ENCODE results near the gene TENM4. TPM values are rescaled to one million over a fixed set of nuclear protein-coding genes. Genes with fewer than 3 reads are reported as not detected.
"Not testable (repeated sequence)": the region's sequence is repeated elsewhere in the genome, so short reads cannot be mapped to it uniquely, and the experiment has no call there.

Gene TENM4
- total RNA-seq, 2 experiments from 2014 or later = not detected

DNA sequence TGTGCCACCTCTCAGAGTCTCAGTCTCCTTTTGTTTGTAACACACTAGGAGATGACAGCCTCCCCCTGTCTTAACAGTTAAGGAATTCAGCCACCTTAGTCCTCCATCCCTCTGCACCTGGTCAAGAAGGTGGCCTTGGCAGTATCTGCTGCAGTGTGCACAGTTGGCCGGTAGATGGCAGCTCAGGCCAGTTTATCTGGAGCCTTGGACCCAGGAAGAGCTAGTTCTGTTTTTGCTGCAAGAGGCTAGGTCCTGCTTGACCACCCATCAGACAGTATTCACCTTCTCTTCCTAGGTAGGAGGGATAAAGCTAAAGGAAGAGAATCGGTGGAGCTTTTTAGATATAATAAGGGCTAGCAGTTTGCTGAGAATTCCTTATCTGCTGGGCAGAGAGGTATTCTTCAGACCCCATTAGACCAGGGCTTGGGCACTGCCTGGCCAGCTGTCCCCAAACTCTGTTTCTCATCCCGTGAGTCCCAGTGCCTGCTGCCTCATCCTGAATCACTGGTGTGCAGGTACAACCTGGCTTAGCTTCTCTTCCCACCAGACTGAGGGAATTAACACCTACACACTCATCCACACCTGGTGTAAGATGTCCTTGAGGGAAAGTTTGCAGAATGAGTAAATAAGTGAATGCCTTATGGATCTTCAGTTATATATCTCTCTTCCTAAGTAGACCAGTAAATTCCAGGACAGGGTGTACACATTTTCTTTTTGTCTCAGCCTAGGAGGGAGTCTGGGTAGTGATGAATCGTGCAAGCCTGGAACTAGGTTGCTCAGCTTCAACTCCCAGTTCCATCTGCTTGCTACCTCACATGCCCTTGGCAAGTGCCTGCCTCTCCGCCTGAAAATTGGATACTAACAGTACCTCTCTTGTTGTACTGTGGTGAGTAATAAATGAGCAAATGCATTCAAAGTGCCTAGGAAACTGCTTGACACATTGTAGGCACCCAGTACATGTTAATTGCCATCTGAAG is 795.3 kb downstream of the TENM4 start:
- H3K4me3 Mint-ChIP-seq = no peak overlapping the region
- H3K27me3 Mint-ChIP-seq (ENCODE audit: low read depth) = no peaks in the 10 kb centered on the region
- ATAC-seq (peak; percentile 84), DNase-seq (peak; percentile 77)
- ChIA-PET POLR2A (no interaction called here), CTCF (interaction anchor here (0.6 to 5.5 kb wide), 54 partner anchors 8 to 848 kb away, joined by 3 to 119 read pairs (median 4); partner anchors contain the start of gene USP35)
- peaks cover 2% of the 10 kb centered on the region for H3K4me1 Mint-ChIP-seq (ENCODE audit: low read depth)
- no peak overlapping the region for H3K27ac Mint-ChIP-seq
- H3K9me3 Mint-ChIP-seq (ENCODE audit: insufficient read depth) = no peaks in the 10 kb centered on the region
- no peaks in the 10 kb centered on the region for H3K36me3 Mint-ChIP-seq (ENCODE audit: low read depth)

DNA sequence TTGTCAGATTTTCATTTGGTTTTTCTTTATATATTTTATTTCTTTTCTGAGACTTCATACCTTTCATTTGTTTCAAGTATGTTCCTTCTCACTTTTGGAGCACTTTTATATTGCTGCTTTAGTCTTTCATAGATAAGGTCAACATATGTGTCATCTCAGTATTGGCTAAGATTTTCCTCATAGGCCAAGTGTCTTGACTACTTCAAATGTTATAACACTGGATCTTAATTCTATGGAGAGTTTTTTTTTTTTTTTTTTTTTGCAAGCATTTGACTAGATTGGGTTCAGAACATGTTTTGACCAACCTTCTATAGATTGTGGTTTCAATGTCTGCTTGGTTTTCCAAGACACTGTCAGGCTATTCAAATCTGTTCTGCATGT is 797.2 kb downstream of the TENM4 start:
- DNase-seq (no peak), ATAC-seq (no peak)
- Mint-ChIP-seq H3K27me3 (ENCODE audit: low read depth) (no peaks in the 10 kb centered on the region), H3K36me3 (ENCODE audit: low read depth) (no peaks in the 10 kb centered on the region), H3K9me3 (ENCODE audit: insufficient read depth) (no peaks in the 10 kb centered on the region), H3K4me1 (ENCODE audit: low read depth) (peaks cover 2% of the 10 kb centered on the region), H3K4me3 (no peak overlapping the region), H3K27ac (no peak overlapping the region)
- ChIA-PET POLR2A (no interaction called here), CTCF (interaction anchor here (2.2 to 5.5 kb wide), 3 partner anchors 10 to 456 kb away, joined by 9 to 119 read pairs (median 48); no protein-coding TSS in a partner anchor)

DNA sequence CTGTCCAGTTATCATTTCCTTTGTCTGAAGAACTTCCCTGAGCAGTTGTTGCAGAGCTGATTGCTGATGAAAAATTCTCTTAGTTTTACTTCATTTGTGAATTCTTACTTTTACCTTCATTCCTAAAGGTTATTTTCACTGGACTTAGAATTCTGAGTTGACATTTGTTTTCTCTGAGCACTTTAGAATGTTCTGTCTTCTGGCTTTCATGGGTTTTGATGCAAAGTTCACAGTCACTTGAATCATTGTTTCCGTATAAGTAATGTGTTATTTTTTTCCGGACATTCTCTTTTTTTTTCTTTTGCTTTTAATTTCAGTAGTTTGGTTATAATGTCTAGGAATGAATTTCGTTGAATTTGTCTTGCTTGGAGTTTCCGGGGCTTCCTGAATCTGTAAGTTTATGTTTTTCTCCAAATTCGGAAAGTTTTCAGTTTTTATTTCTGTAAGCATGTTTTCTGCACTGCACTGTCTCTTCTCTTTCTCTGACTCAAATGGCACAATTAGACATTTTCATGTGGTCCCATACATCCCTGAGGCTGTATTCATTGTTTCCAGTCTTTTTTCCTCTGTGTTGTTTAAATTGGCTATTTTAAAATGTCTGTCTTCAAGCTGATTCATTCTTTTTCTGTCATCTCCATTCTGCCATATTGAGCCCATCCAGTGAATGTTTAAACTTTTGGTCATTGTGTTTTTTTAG is 797.7 kb downstream of the TENM4 start:
- Mint-ChIP-seq H3K4me1 (ENCODE audit: low read depth) (peaks cover 2% of the 10 kb centered on the region), H3K27me3 (ENCODE audit: low read depth) (no peaks in the 10 kb centered on the region), H3K4me3 (no peak overlapping the region), H3K9me3 (ENCODE audit: insufficient read depth) (no peaks in the 10 kb centered on the region), H3K36me3 (ENCODE audit: low read depth) (peaks cover 2% of the 10 kb centered on the region), H3K27ac (no peak overlapping the region)
- ATAC-seq (no peak), DNase-seq (no peak)
- CTCF ChIA-PET = interaction anchor here (1.1 to 5.5 kb wide), 3 partner anchors 73 to 457 kb away, joined by 3 to 119 read pairs (median 3); no protein-coding TSS in a partner anchor
- POLR2A ChIA-PET = no interaction called here

DNA sequence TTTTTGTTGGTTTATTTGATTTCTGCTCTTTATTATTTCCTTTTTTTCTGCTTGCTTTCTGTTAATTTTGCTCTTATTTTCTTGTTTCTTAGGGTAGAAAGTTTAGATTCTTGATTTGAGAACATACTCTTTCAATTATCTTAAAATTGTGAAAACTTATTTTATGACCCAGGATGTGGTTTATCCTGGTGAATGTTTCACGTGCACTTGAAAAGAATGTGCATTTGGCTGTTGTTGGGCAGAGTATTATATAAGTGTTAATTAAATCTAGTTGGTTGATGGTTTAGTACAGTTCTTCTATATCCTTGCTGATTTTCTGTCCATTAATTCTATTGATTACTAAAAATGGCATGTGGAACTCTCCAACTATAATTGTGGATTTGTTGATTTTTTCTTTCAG is 799.3 kb downstream of the TENM4 start:
- no peak for ATAC-seq
- H3K4me1 Mint-ChIP-seq (ENCODE audit: low read depth) = peaks cover 2% of the 10 kb centered on the region
- H3K27me3 Mint-ChIP-seq (ENCODE audit: low read depth) = no peaks in the 10 kb centered on the region
- ChIA-PET CTCF (no interaction called here), POLR2A (no interaction called here)
- no peak for DNase-seq
- H3K36me3 Mint-ChIP-seq (ENCODE audit: low read depth) = peaks cover 2% of the 10 kb centered on the region
- no peak overlapping the region for H3K4me3 Mint-ChIP-seq
- H3K27ac Mint-ChIP-seq = no peak overlapping the region
- H3K9me3 Mint-ChIP-seq (ENCODE audit: insufficient read depth) = no peaks in the 10 kb centered on the region

DNA sequence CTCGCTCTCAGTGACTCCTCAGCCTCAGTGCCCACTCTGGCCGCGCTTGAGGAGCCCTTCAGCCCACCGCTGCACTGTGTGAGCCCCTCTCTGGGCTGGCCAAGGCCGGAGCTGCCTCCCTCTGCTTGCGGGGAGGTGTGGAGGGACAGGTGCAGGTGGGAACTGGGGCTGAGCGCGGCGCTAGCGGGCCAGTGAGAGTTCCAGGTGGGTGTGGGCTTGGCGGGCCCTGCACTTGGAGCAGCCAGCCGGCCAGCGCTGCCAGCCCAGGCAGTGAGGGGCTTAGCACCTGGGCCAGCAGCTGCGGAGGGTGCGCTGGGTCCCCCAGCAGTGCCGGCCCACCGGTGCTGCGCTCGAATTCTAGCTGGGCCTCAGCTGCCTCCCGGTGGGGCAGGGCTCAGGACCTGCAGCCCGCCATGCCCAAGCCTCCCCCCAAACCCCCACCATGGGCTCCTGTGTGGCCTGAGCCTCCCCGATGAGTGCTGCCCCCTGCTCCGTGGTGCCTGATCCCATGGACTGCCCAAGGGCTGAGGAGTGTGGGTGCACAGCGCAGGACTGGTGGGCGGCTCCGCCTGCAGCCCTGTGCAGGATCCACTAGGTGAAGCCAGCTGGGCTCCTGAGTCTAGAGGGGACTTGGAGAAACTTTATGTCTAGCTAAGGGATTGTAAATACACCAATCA is 802.0 kb downstream of the TENM4 start:
- Mint-ChIP-seq H3K27ac (no peak overlapping the region), H3K36me3 (ENCODE audit: low read depth) (peaks cover 4% of the 10 kb centered on the region), H3K9me3 (ENCODE audit: insufficient read depth) (peaks cover 5% of the 10 kb centered on the region), H3K4me1 (ENCODE audit: low read depth) (peaks cover 6% of the 10 kb centered on the region), H3K27me3 (ENCODE audit: low read depth) (no peaks in the 10 kb centered on the region), H3K4me3 (no peak overlapping the region)
- DNase-seq = no peak
- ATAC-seq = no peak
- ChIA-PET CTCF (interaction anchor here (1.0 kb wide), 1 partner anchor 76 kb away, joined by 3 read pairs; no protein-coding TSS in a partner anchor), POLR2A (no interaction called here)

DNA sequence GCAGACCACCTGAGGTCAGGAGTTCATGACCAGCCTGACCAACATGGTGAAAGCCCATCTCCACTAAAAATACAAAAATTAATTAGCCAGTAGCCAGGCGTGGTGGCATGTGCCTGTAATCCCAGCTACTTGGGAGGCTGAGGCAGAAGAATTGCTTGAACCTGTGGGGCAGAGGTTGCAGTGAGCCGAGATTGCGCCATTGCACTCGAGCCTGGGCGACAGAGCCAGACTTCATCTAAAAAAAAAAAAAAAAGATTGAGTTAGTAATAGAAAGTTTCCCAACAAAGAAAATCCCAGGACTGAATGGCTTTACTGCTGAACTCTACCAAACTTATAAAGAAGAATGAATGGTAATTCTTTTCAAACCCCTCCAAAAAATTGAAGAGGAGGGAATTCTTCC is 803.3 kb downstream of the TENM4 start:
- H3K4me3 Mint-ChIP-seq; H3K36me3 Mint-ChIP-seq (ENCODE audit: low read depth); ATAC-seq; H3K27me3 Mint-ChIP-seq (ENCODE audit: low read depth); DNase-seq; H3K27ac Mint-ChIP-seq; H3K4me1 Mint-ChIP-seq (ENCODE audit: low read depth); H3K9me3 Mint-ChIP-seq (ENCODE audit: insufficient read depth); POLR2A ChIA-PET: not testable (repeated sequence)
- CTCF ChIA-PET = interaction anchor here (0.6 kb wide), 1 partner anchor 9 kb away, joined by 3 read pairs; no protein-coding TSS in a partner anchor

DNA sequence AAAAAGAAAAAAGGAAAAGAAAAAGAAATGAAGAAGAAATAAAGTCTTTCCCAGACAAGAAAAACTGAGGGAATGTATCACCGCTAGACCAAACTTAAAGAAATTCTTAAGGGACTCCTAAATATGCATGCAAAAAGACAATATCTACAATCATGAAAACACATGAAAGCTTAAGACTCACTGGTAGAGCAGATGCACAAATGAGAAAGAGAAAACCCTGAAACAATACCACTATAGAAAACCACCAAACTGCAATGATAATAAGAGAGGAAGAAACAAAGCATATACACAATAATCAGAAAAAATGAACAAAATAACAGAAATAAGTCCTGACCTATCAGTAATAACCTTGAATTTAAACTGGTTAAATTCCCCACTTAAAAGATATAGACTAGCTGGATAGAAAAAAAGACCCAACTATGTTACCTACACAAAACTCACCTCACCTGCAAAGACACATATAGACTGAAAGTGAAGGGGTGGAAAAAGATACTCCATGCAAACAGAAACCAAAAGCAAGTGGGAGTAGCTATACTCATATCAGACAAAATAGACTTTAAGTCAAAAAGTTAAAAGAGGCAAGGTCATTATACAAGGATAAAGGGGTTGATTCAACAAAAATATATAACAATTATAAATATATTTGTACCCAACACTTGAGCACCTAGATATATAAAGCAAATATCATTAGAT is 804.9 kb downstream of the TENM4 start:
- ATAC-seq (no peak), DNase-seq (no peak)
- no peak overlapping the region for H3K4me3 Mint-ChIP-seq
- peaks cover 5% of the 10 kb centered on the region for H3K9me3 Mint-ChIP-seq (ENCODE audit: insufficient read depth)
- H3K4me1 Mint-ChIP-seq (ENCODE audit: low read depth) = peaks cover 6% of the 10 kb centered on the region
- no peaks in the 10 kb centered on the region for H3K27me3 Mint-ChIP-seq (ENCODE audit: low read depth)
- peaks cover 4% of the 10 kb centered on the region for H3K36me3 Mint-ChIP-seq (ENCODE audit: low read depth)
- no peak overlapping the region for H3K27ac Mint-ChIP-seq
- ChIA-PET CTCF (interaction anchor here (2.8 kb wide), 1 partner anchor 10 kb away, joined by 19 read pairs; no protein-coding TSS in a partner anchor), POLR2A (no interaction called here)

DNA sequence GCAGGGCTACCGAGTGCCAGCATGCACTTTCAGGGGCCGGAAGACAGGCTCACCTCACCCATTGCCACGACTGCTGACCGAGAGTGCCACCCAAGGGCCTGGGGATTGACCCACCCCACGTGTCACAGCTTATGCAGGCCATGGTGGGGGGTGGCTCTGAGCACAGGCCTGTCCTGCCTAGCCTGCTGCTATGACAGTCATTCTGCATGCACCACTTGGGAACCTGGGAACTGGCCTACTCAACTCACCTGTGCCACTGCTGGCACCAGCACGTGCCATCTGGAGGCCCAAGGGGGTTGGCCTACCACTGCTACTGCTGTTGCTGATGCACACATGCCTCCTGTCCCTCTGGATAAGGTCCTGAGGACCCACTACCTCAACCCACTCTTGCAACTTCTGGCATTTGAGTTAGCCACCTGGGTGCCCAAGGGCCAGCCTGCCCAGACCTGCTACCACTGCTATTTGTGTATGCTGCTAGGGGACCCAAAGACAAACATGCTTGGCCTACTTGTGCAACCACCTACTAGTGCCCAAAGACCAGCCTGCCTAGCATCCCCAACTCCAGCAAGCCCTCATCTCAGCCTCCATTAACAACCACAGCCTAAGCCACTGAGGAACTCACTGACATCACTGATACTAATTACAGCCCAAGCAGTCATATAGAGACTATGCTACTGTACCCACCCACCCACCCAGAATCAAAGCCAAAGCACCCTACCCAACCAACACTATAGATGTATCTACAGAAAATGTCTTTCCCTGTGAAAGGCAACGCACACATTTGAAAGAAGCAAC is 807.1 kb downstream of the TENM4 start:
- Mint-ChIP-seq H3K4me1 (ENCODE audit: low read depth) (peaks cover 6% of the 10 kb centered on the region), H3K27me3 (ENCODE audit: low read depth) (no peaks in the 10 kb centered on the region), H3K27ac (no peak overlapping the region), H3K4me3 (no peak overlapping the region), H3K9me3 (ENCODE audit: insufficient read depth) (peaks cover 10% of the 10 kb centered on the region), H3K36me3 (ENCODE audit: low read depth) (peaks cover 4% of the 10 kb centered on the region)
- ChIA-PET POLR2A (no interaction called here), CTCF (interaction anchor here (2.8 kb wide), 1 partner anchor 12 kb away, joined by 19 read pairs; no protein-coding TSS in a partner anchor)
- ATAC-seq (no peak), DNase-seq (no peak)

DNA sequence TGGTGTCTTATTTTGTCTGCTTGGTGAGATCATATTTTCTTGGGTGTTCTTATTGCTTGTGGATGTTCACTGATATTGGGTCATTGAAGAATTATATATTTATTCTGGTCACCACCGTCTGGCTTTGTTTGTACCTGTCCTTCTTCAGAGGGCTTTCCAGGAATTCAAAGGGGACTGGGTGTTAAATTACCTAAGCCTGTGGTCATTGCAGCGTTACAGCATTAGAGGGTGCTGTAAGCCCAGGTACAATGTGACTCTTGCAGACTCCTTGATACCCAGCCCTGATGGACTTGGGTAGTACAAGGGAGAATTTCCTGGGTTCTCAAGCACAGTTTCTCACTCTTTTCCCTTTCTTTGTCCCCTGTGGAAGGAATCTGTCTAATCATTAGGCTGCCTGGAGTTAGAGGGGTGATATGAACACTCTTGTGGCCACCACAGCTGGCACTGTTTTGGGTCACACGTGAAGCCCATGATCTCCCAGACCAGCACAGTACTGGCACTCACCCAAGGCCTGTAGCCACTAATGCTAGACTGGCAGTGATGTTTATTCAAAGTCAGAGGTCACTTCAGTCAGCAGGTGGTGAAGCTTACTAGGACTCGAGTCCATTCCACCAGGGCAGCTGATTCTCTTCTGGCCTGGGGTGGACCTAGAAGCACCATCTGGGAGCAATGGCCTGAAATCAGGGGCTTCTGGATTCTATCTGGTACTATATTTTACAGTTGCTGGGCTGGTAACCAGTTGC is 810.1 kb downstream of the TENM4 start:
- peaks cover 2% of the 10 kb centered on the region for H3K36me3 Mint-ChIP-seq (ENCODE audit: low read depth)
- CTCF ChIA-PET = interaction anchor here (1.2 kb wide), 1 partner anchor 15 kb away, joined by 3 read pairs; no protein-coding TSS in a partner anchor
- H3K9me3 Mint-ChIP-seq (ENCODE audit: insufficient read depth) = peaks cover 16% of the 10 kb centered on the region
- H3K27me3 Mint-ChIP-seq (ENCODE audit: low read depth) = peaks cover 5% of the 10 kb centered on the region
- POLR2A ChIA-PET = no interaction called here
- no peak overlapping the region for H3K4me3 Mint-ChIP-seq
- DNase-seq = no peak
- no peak for ATAC-seq
- no peak overlapping the region for H3K27ac Mint-ChIP-seq
- peaks cover 2% of the 10 kb centered on the region for H3K4me1 Mint-ChIP-seq (ENCODE audit: low read depth)

DNA sequence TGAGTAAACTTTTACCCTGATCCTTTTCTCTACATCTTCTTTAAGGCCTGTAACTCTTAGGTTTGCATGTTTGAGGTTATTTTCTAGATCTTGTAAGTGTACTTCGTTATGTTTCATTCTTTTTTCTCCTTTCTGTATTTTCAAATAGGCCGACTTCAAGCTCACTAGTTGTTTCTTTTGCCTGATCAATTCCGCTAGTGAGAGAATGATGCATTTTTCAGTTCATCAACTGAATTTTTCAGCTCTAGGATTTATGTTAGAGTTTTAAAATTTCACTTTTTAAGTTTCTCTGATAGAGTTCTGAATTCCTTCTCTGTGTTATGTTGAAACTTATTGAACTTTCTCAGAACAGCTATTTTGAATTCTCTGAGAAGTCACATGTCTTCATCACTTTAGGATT is 810.7 kb downstream of the TENM4 start:
- ChIA-PET CTCF (interaction anchor here (1.2 kb wide), 1 partner anchor 15 kb away, joined by 3 read pairs; no protein-coding TSS in a partner anchor), POLR2A (no interaction called here)
- Mint-ChIP-seq H3K9me3 (ENCODE audit: insufficient read depth) (peaks cover 16% of the 10 kb centered on the region), H3K4me3 (no peak overlapping the region), H3K36me3 (ENCODE audit: low read depth) (peaks cover 2% of the 10 kb centered on the region), H3K4me1 (ENCODE audit: low read depth) (no peaks in the 10 kb centered on the region), H3K27ac (no peak overlapping the region), H3K27me3 (ENCODE audit: low read depth) (peaks cover 5% of the 10 kb centered on the region)
- DNase-seq (no peak), ATAC-seq (no peak)

Data from activated CD8-positive, alpha-beta T cell treated with anti-CD3 and anti-CD28 coated beads, Interleukin-2, amount 10 ng/mL, durations not matched to agents 7 days and 5 days (primary cell).